ENCODE data around the gene SLC7A14. TPM values are rescaled to one million over a fixed set of nuclear protein-coding genes. Genes with fewer than 3 reads are reported as not detected.

Gene SLC7A14
- total RNA-seq, 2 experiments from 2014 or later = not detected

DNA sequence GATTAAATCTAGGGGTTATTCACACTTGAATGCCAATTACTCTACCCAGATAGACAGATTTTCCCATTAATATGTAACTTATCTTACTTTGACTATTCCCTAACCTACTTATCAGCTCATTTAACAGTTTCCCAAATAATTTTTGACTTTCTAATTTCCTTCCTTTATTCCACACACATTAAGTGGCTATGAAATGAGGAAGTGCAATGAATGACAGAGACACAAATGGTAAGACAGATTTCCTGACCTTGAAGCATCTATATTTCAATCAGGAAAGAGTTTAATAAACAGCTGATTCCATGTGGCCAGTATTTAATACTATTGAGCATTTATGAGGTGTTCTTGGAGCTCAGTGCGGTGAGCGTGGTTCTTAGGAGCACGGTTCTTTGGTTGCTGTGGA, 78.8 kb downstream of the SLC7A14 start:
- intact Hi-C loops (cut with micrococcal nuclease; ENCODE audit: unreplicated experiment) = no loop called here
- BruUV-seq (replicated peaks) = no TSS peak
- Histone ChIP-seq H3K36me3 (ENCODE audit: insufficient read depth, low read length) (no peaks in the 10 kb centered on the region), H3K4me3 (ENCODE audit: low read depth, low read length, poor library complexity, severe bottlenecking) (no peak overlapping the region), H3K4me2 (ENCODE audit: low read length) (no peak overlapping the region), H3K9me2 (ENCODE audit: insufficient read depth, low read length) (no peaks in the 10 kb centered on the region), H3K79me2 (ENCODE audit: insufficient read depth, low read depth, low read length) (no peaks in the 10 kb centered on the region), H3K9me3 (ENCODE audit: low read length) (no peaks in the 10 kb centered on the region), H4K20me1 (ENCODE audit: insufficient read depth, low read length) (no peaks in the 10 kb centered on the region), H3K4me1 (ENCODE audit: insufficient read depth, low read length, poor library complexity, severe bottlenecking) (no peaks in the 10 kb centered on the region), H2AFZ (ENCODE audit: low read length) (no peak overlapping the region), H3K27ac (ENCODE audit: low read depth, low read length, poor library complexity, severe bottlenecking) (no peak overlapping the region)
- ChIA-PET CTCF (ENCODE audit: unreplicated experiment) (interaction anchor here (0.6 kb wide), 1 partner anchor 77 kb away, joined by 3 read pairs; no protein-coding TSS in a partner anchor), POLR2A (interaction anchor here (0.6 to 0.8 kb wide), 2 partner anchors 11 to 104 kb away, joined by 3 read pairs; no protein-coding TSS in a partner anchor)
- DNase-seq (ENCODE audit: low spot score) = no peak
- TF ChIP-seq, protein P1, sequence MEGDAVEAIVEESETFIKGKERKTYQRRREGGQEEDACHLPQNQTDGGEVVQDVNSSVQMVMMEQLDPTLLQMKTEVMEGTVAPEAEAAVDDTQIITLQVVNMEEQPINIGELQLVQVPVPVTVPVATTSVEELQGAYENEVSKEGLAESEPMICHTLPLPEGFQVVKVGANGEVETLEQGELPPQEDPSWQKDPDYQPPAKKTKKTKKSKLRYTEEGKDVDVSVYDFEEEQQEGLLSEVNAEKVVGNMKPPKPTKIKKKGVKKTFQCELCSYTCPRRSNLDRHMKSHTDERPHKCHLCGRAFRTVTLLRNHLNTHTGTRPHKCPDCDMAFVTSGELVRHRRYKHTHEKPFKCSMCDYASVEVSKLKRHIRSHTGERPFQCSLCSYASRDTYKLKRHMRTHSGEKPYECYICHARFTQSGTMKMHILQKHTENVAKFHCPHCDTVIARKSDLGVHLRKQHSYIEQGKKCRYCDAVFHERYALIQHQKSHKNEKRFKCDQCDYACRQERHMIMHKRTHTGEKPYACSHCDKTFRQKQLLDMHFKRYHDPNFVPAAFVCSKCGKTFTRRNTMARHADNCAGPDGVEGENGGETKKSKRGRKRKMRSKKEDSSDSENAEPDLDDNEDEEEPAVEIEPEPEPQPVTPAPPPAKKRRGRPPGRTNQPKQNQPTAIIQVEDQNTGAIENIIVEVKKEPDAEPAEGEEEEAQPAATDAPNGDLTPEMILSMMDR (conservative IDR thresholded peaks at IDR 0.05; ENCODE audit: low read length) = no peak
- TF ChIP-seq EZH2phosphoT487 (IDR thresholded peaks at IDR 0.05; ENCODE audit: borderline replicate concordance, low read depth, low read length) = no peak

GRCh38 chr3:170506556-170506955, 79.3 kb downstream of the SLC7A14 start:
- ChIA-PET POLR2A (interaction anchor here (0.7 to 0.8 kb wide), 2 partner anchors 10 to 71 kb away, joined by 3 read pairs; no protein-coding TSS in a partner anchor), CTCF (ENCODE audit: unreplicated experiment) (no interaction called here)
- H3K27ac ChIP-seq (ENCODE audit: low read depth, low read length, poor library complexity, severe bottlenecking) = no peak overlapping the region
- no peaks in the 10 kb centered on the region for H3K4me1 ChIP-seq (ENCODE audit: insufficient read depth, low read length, poor library complexity, severe bottlenecking)
- DNase-seq (ENCODE audit: low spot score) = no peak
- H3K79me2 ChIP-seq (ENCODE audit: insufficient read depth, low read depth, low read length) = no peaks in the 10 kb centered on the region
- no peaks in the 10 kb centered on the region for H3K9me2 ChIP-seq (ENCODE audit: insufficient read depth, low read length)
- no peak overlapping the region for H2AFZ ChIP-seq (ENCODE audit: low read length)
- no peaks in the 10 kb centered on the region for H4K20me1 ChIP-seq (ENCODE audit: insufficient read depth, low read length)
- TF ChIP-seq EZH2phosphoT487 (IDR thresholded peaks at IDR 0.05; ENCODE audit: borderline replicate concordance, low read depth, low read length) = no peak
- TF ChIP-seq, protein P1 (conservative IDR thresholded peaks at IDR 0.05; ENCODE audit: low read length) = no peak
- intact Hi-C loops (cut with micrococcal nuclease; ENCODE audit: unreplicated experiment) = no loop called here
- no peaks in the 10 kb centered on the region for H3K36me3 ChIP-seq (ENCODE audit: insufficient read depth, low read length)
- no TSS peak for BruUV-seq (replicated peaks)
- no peaks in the 10 kb centered on the region for H3K9me3 ChIP-seq (ENCODE audit: low read length)
- H3K4me2 ChIP-seq (ENCODE audit: low read length) = no peak overlapping the region
- H3K4me3 ChIP-seq (ENCODE audit: low read depth, low read length, poor library complexity, severe bottlenecking) = no peak overlapping the region

DNA sequence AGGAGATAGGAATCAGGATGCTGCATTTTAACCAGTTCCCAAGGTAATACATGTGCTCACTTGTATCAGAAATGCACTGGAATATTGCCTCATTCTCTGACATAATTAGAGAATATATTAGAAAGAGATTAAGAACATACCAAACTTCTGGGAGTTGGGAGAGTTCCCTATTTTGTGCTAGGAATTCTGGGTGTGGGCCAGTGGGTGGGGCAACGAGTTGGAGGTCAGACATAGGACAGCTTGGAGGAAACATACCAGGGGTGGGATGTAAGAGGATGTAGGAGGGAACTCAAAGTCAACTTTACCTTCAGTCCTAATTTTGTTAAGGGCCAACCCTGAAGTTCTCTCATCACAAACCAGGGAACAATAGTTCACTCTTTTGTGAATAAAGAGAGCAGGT, 83.6 kb downstream of the SLC7A14 start:
- H3K4me3 ChIP-seq (ENCODE audit: low read depth, low read length, poor library complexity, severe bottlenecking) = no peak overlapping the region

More for the DNA sequence above, 83.6 kb downstream of the SLC7A14 start:
- Histone ChIP-seq H3K36me3 (ENCODE audit: insufficient read depth, low read length) (no peaks in the 10 kb centered on the region), H3K27ac (ENCODE audit: low read depth, low read length, poor library complexity, severe bottlenecking) (no peak overlapping the region), H4K20me1 (ENCODE audit: insufficient read depth, low read length) (no peaks in the 10 kb centered on the region), H3K9me3 (ENCODE audit: low read length) (no peaks in the 10 kb centered on the region), H3K4me2 (ENCODE audit: low read length) (no peak overlapping the region), H3K9me2 (ENCODE audit: insufficient read depth, low read length) (no peaks in the 10 kb centered on the region), H3K79me2 (ENCODE audit: insufficient read depth, low read depth, low read length) (no peaks in the 10 kb centered on the region), H3K4me1 (ENCODE audit: insufficient read depth, low read length, poor library complexity, severe bottlenecking) (no peaks in the 10 kb centered on the region), H2AFZ (ENCODE audit: low read length) (no peak overlapping the region)
- intact Hi-C loops (cut with micrococcal nuclease; ENCODE audit: unreplicated experiment) = no loop called here
- ChIA-PET CTCF (ENCODE audit: unreplicated experiment) (no interaction called here), POLR2A (no interaction called here)
- BruUV-seq (replicated peaks) = no TSS peak
- DNase-seq (ENCODE audit: low spot score) = no peak
- no peak for TF ChIP-seq EZH2phosphoT487 (IDR thresholded peaks at IDR 0.05; ENCODE audit: borderline replicate concordance, low read depth, low read length)
- TF ChIP-seq, protein P1 (conservative IDR thresholded peaks at IDR 0.05; ENCODE audit: low read length) = no peak
